OCI-LY3 (cell line): Measurements from ENCODE around the gene POP4.

Experiments used
- EZH2phosphoT487 ChIP-seq: fragments of 200-600 bp; shearing (Covaris generic); IDR thresholded peaks from 2 replicates; pipeline ENCODE4 v1.6.1; 2018; ENCODE audit warnings: antibody characterized with exemption, mixed run types, low read depth
- TF ChIP-seq, protein P1 (sequence below): fragments of 200-600, 300-600 bp; sonication (generic); IDR thresholded peaks from 2 replicates; pipeline ENCODE4 v1.5.1; 2014; ENCODE audit warnings: antibody characterized with exemption, low read length, low read depth

DNA sequence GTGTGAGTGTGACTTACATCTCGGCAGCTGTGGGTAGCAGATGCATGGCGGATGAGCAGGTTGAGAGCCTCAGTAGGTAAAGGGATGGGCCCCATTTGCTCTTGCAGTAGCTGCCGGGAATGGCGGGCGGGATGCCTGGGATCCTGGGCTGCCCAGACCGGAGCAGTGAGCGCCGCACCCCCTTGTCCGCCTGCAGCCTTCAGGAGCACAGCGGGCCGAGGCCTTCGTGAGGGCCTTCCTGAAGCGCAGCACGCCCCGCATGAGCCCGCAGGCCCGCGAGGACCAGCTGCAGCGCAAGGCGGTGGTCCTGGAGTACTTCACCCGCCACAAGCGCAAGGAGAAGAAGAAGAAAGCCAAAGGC lies 4.1 kb downstream of the POP4 start:
- TF ChIP-seq, protein P1, sequence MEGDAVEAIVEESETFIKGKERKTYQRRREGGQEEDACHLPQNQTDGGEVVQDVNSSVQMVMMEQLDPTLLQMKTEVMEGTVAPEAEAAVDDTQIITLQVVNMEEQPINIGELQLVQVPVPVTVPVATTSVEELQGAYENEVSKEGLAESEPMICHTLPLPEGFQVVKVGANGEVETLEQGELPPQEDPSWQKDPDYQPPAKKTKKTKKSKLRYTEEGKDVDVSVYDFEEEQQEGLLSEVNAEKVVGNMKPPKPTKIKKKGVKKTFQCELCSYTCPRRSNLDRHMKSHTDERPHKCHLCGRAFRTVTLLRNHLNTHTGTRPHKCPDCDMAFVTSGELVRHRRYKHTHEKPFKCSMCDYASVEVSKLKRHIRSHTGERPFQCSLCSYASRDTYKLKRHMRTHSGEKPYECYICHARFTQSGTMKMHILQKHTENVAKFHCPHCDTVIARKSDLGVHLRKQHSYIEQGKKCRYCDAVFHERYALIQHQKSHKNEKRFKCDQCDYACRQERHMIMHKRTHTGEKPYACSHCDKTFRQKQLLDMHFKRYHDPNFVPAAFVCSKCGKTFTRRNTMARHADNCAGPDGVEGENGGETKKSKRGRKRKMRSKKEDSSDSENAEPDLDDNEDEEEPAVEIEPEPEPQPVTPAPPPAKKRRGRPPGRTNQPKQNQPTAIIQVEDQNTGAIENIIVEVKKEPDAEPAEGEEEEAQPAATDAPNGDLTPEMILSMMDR: no peak
- TF ChIP-seq EZH2phosphoT487: no peak
